Transverse colon (tissue), 4 donors: ENCODE measurements around the gene MARK2. TPM values are rescaled to one million over a fixed set of nuclear protein-coding genes. Genes with fewer than 3 reads are reported as not detected.
"Not testable (repeated sequence)": the region's sequence is repeated elsewhere in the genome, so short reads cannot be mapped to it uniquely, and the experiment has no call there.

Experiments
- DNase-seq: peaks from one replicate; pipeline ENCODE4 v3.0.0-alpha.2; 2019
- H3K27ac ChIP-seq, 4 donors: fragments of 200-600 bp; sonication (generic); 2 replicates each; pipeline ENCODE4 v1.5.1; 2016 to 2018; ENCODE audit warnings: inconsistent platforms in 4 of 4
- H3K27me3 ChIP-seq: fragments of 200-600 bp; sonication (generic); 2 replicates; pipeline ENCODE4 v1.5.1; 2017; ENCODE audit warnings: inconsistent platforms
- H3K36me3 ChIP-seq, 4 donors: fragments of 200-600 bp; sonication (generic); 2 replicates each; pipeline ENCODE4 v1.5.1; 2017 to 2019; ENCODE audit warnings: inconsistent platforms in 4 of 4
- H3K4me1 ChIP-seq, 4 donors: fragments of 200-600 bp; sonication (generic); 2 replicates each; pipeline ENCODE4 v1.5.1; 2017 to 2020; ENCODE audit warnings: inconsistent platforms in 4 of 4
- H3K4me3 ChIP-seq, 4 donors: fragments of 200-600 bp; sonication (generic); 1 replicate in 1 of 4; 2 replicates in 3 of 4; pipeline versions ENCODE4 v1.5.1 to v1.6.1; 2017 to 2019; ENCODE audit warnings: inconsistent platforms in 4 of 4
- H3K9me3 ChIP-seq, 2 donors: fragments of 200-600 bp; sonication (generic); 2 replicates each; pipeline ENCODE4 v1.5.1; 2017 to 2019; ENCODE audit warnings: inconsistent platforms in 2 of 2
- CTCF ChIP-seq, 5 experiments: fragments of 200-600 bp in 3 of 5; fragments of 450-650 bp in 2 of 5; sonication (generic) in 3 of 5; IDR thresholded peaks; 1 replicate in 2 of 5; 2 replicates in 3 of 5; pipeline ENCODE4 v1.5.1; 2016 to 2017; ENCODE audit warnings: antibody characterized with exemption in 5 of 5, inconsistent platforms in 3 of 5, mild to moderate bottlenecking in 2 of 5, moderate library complexity in 1 of 5
- EP300 ChIP-seq: sonication (generic); formaldehyde crosslinking; IDR thresholded peaks from one replicate; pipeline ENCODE4 v1.6.1; 2017; ENCODE audit warnings: antibody characterized with exemption, low read depth
- POLR2A ChIP-seq: fragments of 450-650 bp; IDR thresholded peaks from one replicate; pipeline ENCODE4 v1.6.1; 2016; ENCODE audit warnings: antibody characterized with exemption, mild to moderate bottlenecking, moderate library complexity
- POLR2AphosphoS5 ChIP-seq, 3 donors: sonication (generic); formaldehyde crosslinking; IDR thresholded peaks; one replicate each; pipeline ENCODE4 v1.6.1; 2016; ENCODE audit warnings: antibody characterized with exemption in 3 of 3
- WGBS, 2 donors: methylation state at CpG; one replicate each; pipeline ENCODE4 v1.1.5; 2018; ENCODE audit warnings: low coverage in 1 of 2; 5-methylcytosine and 5-hydroxymethylcytosine counted together
- in situ Hi-C, 4 donors: fragments of 200-750 bp; cut with MboI; loops; one replicate each; pipeline versions ENCODE4 v1.15.0 to v1.15.1; 2017; ENCODE audit warnings: low sequenced_read_pairs in 3 of 4, low pct_ligation_motif_present in 1 of 4, low pct_unique_long_range_greater_than_20kb in 1 of 4
- intact Hi-C: fragments of 100-400 bp; cut with DNase I; formaldehyde crosslinking; loops from one replicate; pipeline ENCODE4 v1.15.1; 2023; ENCODE audit warnings: low total_unique reads
- total RNA-seq, 4 donors: library from RNA; depleted of rRNA; stranded (reverse); fragments of >200 nt; gene quantifications; one replicate each; pipeline ENCODE4 v1.1.0, GENCODE V29; 2016

MARK2 gene
- total RNA-seq, 4 donors from 2014 or later = 33.0 to 106 (median 77.8) TPM

DNA sequence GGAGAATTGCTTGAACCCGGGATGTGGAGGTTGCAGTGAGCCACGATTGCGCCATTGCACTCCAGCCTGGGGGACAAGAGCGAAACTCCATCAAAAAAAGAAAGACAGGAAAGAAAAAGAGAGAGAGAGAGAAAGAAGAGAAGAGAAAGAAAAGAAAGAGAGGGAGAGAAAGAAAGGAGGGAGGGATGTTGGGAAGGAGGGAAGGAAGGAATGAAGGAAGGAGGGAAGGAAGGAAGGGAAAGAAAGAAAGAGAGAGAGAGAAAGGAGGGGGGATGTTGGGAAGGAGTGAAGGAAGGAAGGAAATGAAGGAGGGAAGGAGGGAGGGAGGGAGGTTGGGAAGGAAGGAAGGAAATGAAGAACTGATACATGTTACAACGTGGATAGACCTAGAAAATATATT is 38.0 kb upstream of the MARK2 start:
- TF ChIP-seq POLR2A = no peak
- TF ChIP-seq CTCF (IDR thresholded peaks at IDR 0.05) = no peak
- no peak for TF ChIP-seq EP300
- no peak for TF ChIP-seq POLR2AphosphoS5 (IDR thresholded peaks at IDR 0.05)
- no peak for DNase-seq
- WGBS, 2 donors = 81% methylated on average over 4 to 5 of the region's 5 CpGs
- Histone ChIP-seq H3K4me3 (no peak overlapping the region), H3K4me1 (peaks cover 0 to 15% (median 11%) of the 10 kb centered on the region in 4 donors), H3K27ac (no peak overlapping the region), H3K9me3 (no peaks in the 10 kb centered on the region), H3K36me3 (no peaks in the 10 kb centered on the region), H3K27me3 (no peaks in the 10 kb centered on the region)
- in situ Hi-C loops = no loop called here
- intact Hi-C loops = no loop called here

DNA sequence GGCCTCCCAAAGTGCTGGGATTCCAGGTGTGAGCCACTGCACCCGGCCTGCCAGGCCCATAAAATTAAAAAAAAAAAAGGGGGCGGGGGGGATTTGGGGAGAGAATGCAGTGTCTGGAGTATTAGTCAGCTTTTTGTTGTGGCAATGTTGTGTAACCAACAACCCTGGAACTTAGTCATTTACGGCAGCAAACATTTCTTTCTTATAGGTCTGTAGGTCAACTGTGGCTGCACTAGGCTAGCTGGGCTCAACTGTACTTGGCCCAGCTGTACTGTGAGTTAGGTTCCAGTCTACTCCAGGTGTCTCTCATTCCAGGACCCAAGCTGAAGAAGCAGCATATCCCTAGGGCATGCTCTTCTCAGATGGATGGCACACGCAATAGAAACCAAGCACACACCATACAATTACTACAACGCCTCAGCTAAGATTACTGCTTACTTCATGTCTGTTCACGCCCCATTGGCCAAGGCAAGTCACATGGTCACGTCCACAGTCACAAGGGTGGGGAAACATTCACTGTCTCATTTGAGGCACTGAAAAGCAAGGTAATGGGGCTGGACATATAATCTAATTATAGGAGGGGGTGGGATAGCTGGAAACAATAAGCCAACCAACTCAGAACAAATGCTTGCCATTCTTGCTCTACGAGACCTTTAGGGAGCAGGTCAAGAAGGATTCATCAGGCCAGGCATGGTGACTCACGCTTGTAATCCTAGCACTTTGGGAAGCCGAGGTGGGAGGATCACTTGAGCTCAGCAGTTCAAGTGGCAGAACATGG is 36.1 kb upstream of the MARK2 start:
- peaks cover 0 to 15% (median 11%) of the 10 kb centered on the region in 4 donors for H3K4me1 ChIP-seq
- intact Hi-C loops = no loop called here
- in situ Hi-C loops = no loop called here
- TF ChIP-seq POLR2AphosphoS5 (IDR thresholded peaks at IDR 0.05) (no peak), CTCF (IDR thresholded peaks at IDR 0.05) (no peak), EP300 (no peak), POLR2A (no peak)
- no peak overlapping the region for H3K4me3 ChIP-seq
- DNase-seq = no peak
- no peaks in the 10 kb centered on the region for H3K9me3 ChIP-seq
- no peaks in the 10 kb centered on the region for H3K27me3 ChIP-seq
- H3K27ac ChIP-seq = no peak overlapping the region
- 73 to 75% methylated on average over 4 to 10 of the region's 10 CpGs for WGBS, 2 donors
- H3K36me3 ChIP-seq = no peaks in the 10 kb centered on the region

DNA sequence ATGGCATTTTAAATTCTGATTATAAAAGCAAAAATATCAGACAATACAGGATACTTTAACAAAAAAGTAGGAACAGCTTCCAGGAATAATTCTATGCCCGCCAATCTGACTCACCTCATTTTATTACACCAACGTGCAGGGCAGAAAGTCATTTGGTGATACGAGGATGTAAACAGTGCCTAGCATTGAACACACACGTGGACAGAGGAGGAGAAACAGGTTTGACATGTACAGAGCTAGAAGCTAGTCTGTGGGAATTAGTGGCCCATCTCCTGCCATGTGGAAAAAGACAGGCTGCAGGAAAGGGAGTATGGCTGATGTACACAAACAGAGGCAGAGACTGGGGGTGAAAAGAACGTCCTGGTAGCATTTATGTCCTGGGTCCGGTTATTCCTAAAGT is 34.7 kb upstream of the MARK2 start:
- 48 to 50% methylated on average over 4 to 6 of the region's 6 CpGs for WGBS, 2 donors
- intact Hi-C loops (no loop called here), in situ Hi-C loops (no loop called here)
- Histone ChIP-seq H3K4me1 (peaks cover 0 to 15% (median 11%) of the 10 kb centered on the region in 4 donors), H3K27me3 (no peaks in the 10 kb centered on the region), H3K4me3 (no peak overlapping the region), H3K9me3 (no peaks in the 10 kb centered on the region), H3K27ac (peak overlapping the region; percentile 29 to 46 (median 45)), H3K36me3 (no peaks in the 10 kb centered on the region)
- no peak for TF ChIP-seq CTCF (IDR thresholded peaks at IDR 0.05)
- peak in 1 of 3 donors; percentile 65 for TF ChIP-seq POLR2AphosphoS5 (IDR thresholded peaks at IDR 0.05)
- peak; percentile 64 for DNase-seq

GRCh38 chr11:63805844-63806415 is 33.0 kb upstream of the MARK2 start:
- TF ChIP-seq POLR2AphosphoS5 (IDR thresholded peaks at IDR 0.05) (no peak), POLR2A (no peak), EP300 (no peak)
- 55 to 88% methylated on average over 2 to 9 of the region's 9 CpGs for WGBS, 2 donors
- H3K4me1 ChIP-seq = peaks cover 0 to 15% (median 11%) of the 10 kb centered on the region in 4 donors
- intact Hi-C loops (no loop called here), in situ Hi-C loops (no loop called here)
- no peaks in the 10 kb centered on the region for H3K9me3 ChIP-seq
- no peak overlapping the region for H3K4me3 ChIP-seq
- no peaks in the 10 kb centered on the region for H3K36me3 ChIP-seq
- no peak overlapping the region for H3K27ac ChIP-seq
- DNase-seq = no peak
- no peaks in the 10 kb centered on the region for H3K27me3 ChIP-seq

DNA sequence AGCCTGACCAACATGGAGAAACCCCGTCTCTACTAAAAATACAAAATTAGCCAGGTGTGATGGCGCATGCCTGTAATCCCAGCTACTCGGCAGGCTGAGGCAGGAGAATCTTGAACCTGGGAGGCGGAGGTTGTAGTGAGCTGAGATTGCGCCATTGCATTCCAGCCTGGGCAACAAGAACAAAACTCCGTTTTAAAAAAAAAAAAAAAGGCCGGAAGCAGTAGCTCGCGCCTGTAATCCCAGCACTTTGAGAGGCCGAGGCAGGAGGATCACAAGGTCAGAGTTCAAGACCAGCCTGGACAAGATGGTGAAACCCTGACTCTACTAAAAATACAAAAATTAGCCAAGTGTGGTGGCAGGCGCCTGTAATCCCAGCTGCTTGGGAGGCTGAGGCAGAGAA is 28.5 kb upstream of the MARK2 start:
- H3K27me3 ChIP-seq, H3K4me3 ChIP-seq, in situ Hi-C loops, H3K36me3 ChIP-seq, H3K27ac ChIP-seq, DNase-seq, H3K9me3 ChIP-seq: not testable (repeated sequence)
- intact Hi-C loops = loop anchor here (5.0 kb wide), 1 partner anchor 43 kb away; the partner anchor contains the start of gene ZFTA
- 91 to 96% methylated on average over 5 to 11 of the region's 11 CpGs for WGBS, 2 donors
- H3K4me1 ChIP-seq = peaks cover 11 to 22% (median 19%) of the 10 kb centered on the region in 4 donors
